GM18499 (cell line): ENCODE results near the gene TACO1.

Source experiments
- ATAC-seq: cut with Tn5 transposase; IDR thresholded peaks from one replicate; pipeline ENCODE4 v1.9.1; 2021; ENCODE audit warnings: moderate number of reproducible peaks; ENCODE audit not compliant: insufficient read depth, unreplicated experiment

TACO1 gene

GRCh38 chr17:63634816-63635215 lies 34.1 kb downstream of the TACO1 start:
- no peak for ATAC-seq

- ATAC-seq: no peak
Measured at GRCh38 chr17:63635290-63635689, 34.6 kb downstream of the TACO1 start.

GRCh38 chr17:63635787-63636186 lies 35.1 kb downstream of the TACO1 start:
- ATAC-seq: no peak

GRCh38 chr17:63639125-63639524 lies 38.4 kb downstream of the TACO1 start:
- ATAC-seq: no peak

GRCh38 chr17:63640038-63640437 lies 39.3 kb downstream of the TACO1 start:
- no peak for ATAC-seq

GRCh38 chr17:63641692-63642448 lies 41.2 kb downstream of the TACO1 start:
- ATAC-seq: no peak

GRCh38 chr17:63644846-63645245 lies 44.2 kb downstream of the TACO1 start:
- ATAC-seq: no peak

GRCh38 chr17:63645775-63646487 lies 45.2 kb downstream of the TACO1 start:
- peak; percentile 25 for ATAC-seq

GRCh38 chr17:63646488-63646806 lies 45.8 kb downstream of the TACO1 start:
- peak; percentile 54 for ATAC-seq

GRCh38 chr17:63647065-63647725 lies 46.5 kb downstream of the TACO1 start:
- ATAC-seq: no peak

- no peak for ATAC-seq
Measured at GRCh38 chr17:63647936-63648335, 47.2 kb downstream of the TACO1 start.

GRCh38 chr17:63649813-63650212 lies 49.1 kb downstream of the TACO1 start:
- ATAC-seq: no peak

- no peak for ATAC-seq
Measured at GRCh38 chr17:63652106-63652505, 51.4 kb downstream of the TACO1 start.

GRCh38 chr17:63653050-63653449 lies 52.4 kb downstream of the TACO1 start:
- no peak for ATAC-seq

- no peak for ATAC-seq
Measured at GRCh38 chr17:63657786-63658185, 57.1 kb downstream of the TACO1 start.
